GM12878 (cell line): Measurements from ENCODE around the gene SERPINB4. TPM values are rescaled to one million over a fixed set of nuclear protein-coding genes. Genes with fewer than 3 reads are reported as not detected.

Source experiments
- ATAC-seq: fragments of 200-7000 bp; cut with Tn5 transposase; 3 replicates; pipeline ENCODE4 v1.9.1; 2020; ENCODE audit warnings: mild to moderate bottlenecking, moderate library complexity
- BruUV-seq: library from RNA; stranded (reverse); fragments of 400-500 nt; replicated peaks from 2 replicates; lab custom pipeline; 2021; lab: Mats Ljungman, UMichigan
- CTCF ChIA-PET: fragments of 300-600 bp; sonication (Branson Sonifier 250); formaldehyde crosslinking; extraction: SDS; loops from one replicate; lab custom pipeline; 2021; ENCODE audit warnings: inconsistent platforms; lab: Yijun Ruan, JAX
- POLR2A ChIA-PET: fragments of 350-600 bp; formaldehyde crosslinking; extraction: SDS; loops from one replicate; lab custom pipeline; 2021; ENCODE audit warnings: inconsistent platforms; lab: Charles Lee
- RAD21 ChIA-PET: fragments of 300-600 bp; sonication (Branson Sonifier 250); formaldehyde crosslinking; loops from one replicate; lab custom pipeline; 2023; ENCODE audit warnings: antibody characterized with exemption; ENCODE audit not compliant: unreplicated experiment; lab: Charles Lee
- SMC1A ChIA-PET: fragments of 300-600 bp; sonication (Branson Sonifier 250); formaldehyde crosslinking; loops from one replicate; lab custom pipeline; 2023; ENCODE audit not compliant: unreplicated experiment, uncharacterized antibody; lab: Charles Lee
- DNase-seq: peaks from one replicate; pipeline ENCODE4 v3.0.0-alpha.2; 2011; ENCODE audit warnings: low read depth, low spot score
- FAIRE-seq: peaks from 3 replicates; lab custom pipeline; 2011; peaks lifted over from hg19 to GRCh38; lab: Jason Lieb, UNC
- H2AFZ ChIP-seq: 2 replicates; pipeline ENCODE4 v1.6.0; 2011; ENCODE audit warnings: low read depth, low read length, control low read depth; ENCODE audit not compliant: control insufficient read depth
- H3K27ac ChIP-seq: 2 replicates; pipeline ENCODE4 v1.5.1; 2011; ENCODE audit warnings: control low read depth; ENCODE audit not compliant: control insufficient read depth, insufficient read depth
- H3K27me3 ChIP-seq, 2 experiments: replicated peaks in 1 of 2; 2 replicates each; pipeline versions ENCODE4 v1.6.0 to v1.6.1; 2011; ENCODE audit warnings: low read length in 1 of 2; ENCODE audit not compliant: control insufficient read depth in 2 of 2, insufficient read depth in 2 of 2
- H3K36me3 ChIP-seq, 2 experiments: 2 replicates each; pipeline ENCODE4 v1.5.1; 2011; ENCODE audit warnings: low read length in 1 of 2; ENCODE audit not compliant: control insufficient read depth in 2 of 2, insufficient read depth in 2 of 2
- H3K4me1 ChIP-seq: 2 replicates; pipeline ENCODE4 v1.6.1; 2011; ENCODE audit warnings: mild to moderate bottlenecking, low read length, moderate library complexity, mixed read lengths; ENCODE audit not compliant: control insufficient read depth, insufficient read depth
- H3K4me2 ChIP-seq: 2 replicates; pipeline ENCODE4 v1.6.0; 2011; ENCODE audit warnings: control low read depth; ENCODE audit not compliant: control insufficient read depth, insufficient read depth
- H3K4me3 ChIP-seq: fragments of 200-600 bp; sonication (generic); 2 replicates; pipeline ENCODE4 v1.5.1; 2016
- H3K79me2 ChIP-seq: 2 replicates; pipeline ENCODE4 v1.6.0; 2011; ENCODE audit warnings: low read length; ENCODE audit not compliant: control insufficient read depth, insufficient read depth
- H3K9ac ChIP-seq: 2 replicates; pipeline ENCODE4 v1.8.0; 2011; ENCODE audit warnings: low read length, control low read depth, mixed read lengths; ENCODE audit not compliant: control insufficient read depth, insufficient read depth
- H3K9me3 ChIP-seq: replicated peaks from 3 replicates; pipeline ENCODE4 v1.5.1; 2011; ENCODE audit warnings: mild to moderate bottlenecking, low read length; ENCODE audit not compliant: control insufficient read depth, insufficient read depth
- H4K20me1 ChIP-seq: 2 replicates; pipeline ENCODE4 v1.6.0; 2011; ENCODE audit not compliant: control insufficient read depth, insufficient read depth
- BCL11A ChIP-seq: IDR thresholded peaks from 2 replicates; pipeline ENCODE4 v1.6.1; 2011; ENCODE audit warnings: low read depth, low read length
- MYC ChIP-seq: IDR thresholded peaks from 2 replicates; pipeline ENCODE4 v1.6.1; 2011; ENCODE audit warnings: mild to moderate bottlenecking, low read length, moderate library complexity, inconsistent platforms; ENCODE audit not compliant: insufficient read depth, insufficient replicate concordance, insufficient read length, severe bottlenecking
- NRF1 ChIP-seq: conservative IDR thresholded peaks from 2 replicates; pipeline ENCODE4 v1.6.1; 2011; ENCODE audit warnings: mild to moderate bottlenecking, low read depth, low read length, improper control_type of control experiment
- PBX3 ChIP-seq: IDR thresholded peaks from 2 replicates; pipeline ENCODE4 v1.6.1; 2011; ENCODE audit warnings: mild to moderate bottlenecking, low read depth, low read length, moderate library complexity; ENCODE audit not compliant: insufficient replicate concordance
- RB1 ChIP-seq: fragments of 450-650 bp; formaldehyde crosslinking; IDR thresholded peaks from 2 replicates; pipeline ENCODE4 v1.6.1; 2017; ENCODE audit warnings: mild to moderate bottlenecking, borderline replicate concordance
- RUNX3 ChIP-seq: IDR thresholded peaks from 2 replicates; pipeline ENCODE4 v1.6.1; 2012; ENCODE audit warnings: low read length, inconsistent platforms
- SMAD1 ChIP-seq: fragments of 450-650 bp; IDR thresholded peaks from 2 replicates; pipeline ENCODE4 v1.6.1; 2018; ENCODE audit warnings: mild to moderate bottlenecking, low read depth; ENCODE audit not compliant: partially characterized antibody
- STAT3 ChIP-seq: IDR thresholded peaks from 2 replicates; pipeline ENCODE4 v1.6.1; 2011; ENCODE audit warnings: low read depth, low read length, improper control_type of control experiment
- TCF7 ChIP-seq: IDR thresholded peaks from 2 replicates; pipeline ENCODE4 v1.6.1; 2014; ENCODE audit warnings: antibody characterized with exemption, borderline replicate concordance
- WGBS: methylation state at CpG from one replicate; pipeline ENCODE4 v1.1.6; 2016; ENCODE audit warnings: low lambda C conversion rate; ENCODE audit not compliant: insufficient replicate concordance, insufficient coverage; ENCODE audit errors: missing lambda C conversion rate; 5-methylcytosine and 5-hydroxymethylcytosine counted together
- in situ Hi-C: fragments of 300-500 bp; cut with MboI; formaldehyde crosslinking; loops from 9 replicates; pipeline ENCODE4 v1.14.3; 2018; ENCODE audit warnings: mixed read lengths
- intact Hi-C: fragments of 100-400 bp; cut with micrococcal nuclease; formaldehyde crosslinking; loops from one replicate; pipeline ENCODE4 v1.14.2; 2022; ENCODE audit not compliant: unreplicated experiment
- polyA plus RNA-seq, 11 experiments: library from polyadenylated mRNA; depleted of rRNA in 4 of 11; unstranded in 6 of 11; stranded (reverse) in 5 of 11; fragments of >200 nt; fragmentation: Nextera tagmentation in 4 of 11; fragmentation: Illumina TruSeq in 1 of 11; extraction: Ambion mirVana in 4 of 11; extraction: Trizol in 1 of 11; gene quantifications; 1 replicate in 1 of 11; 2 replicates in 10 of 11; pipeline versions ENCODE4 v1.2.1 to v1.2.3, GENCODE V29; 2011 to 2016; ENCODE audit warnings: inconsistent platforms in 2 of 11, missing spikeins in 2 of 11, low read depth in 1 of 11
- total RNA-seq, 4 experiments: library from RNA; depleted of rRNA in 3 of 4; stranded (reverse); fragments of >200 nt in 3 of 4; fragmentation: Illumina TruSeq in 1 of 4; extraction: Trizol in 1 of 4; gene quantifications; 2 replicates each; pipeline versions ENCODE4 v1.2.1 to v1.2.3, GENCODE V29; 2013 to 2021
- TF ChIP-seq, protein P1 (sequence below): IDR thresholded peaks from 2 replicates; pipeline ENCODE4 v1.6.1; 2012; ENCODE audit warnings: mild to moderate bottlenecking, low read depth, low read length

The SERPINB4 gene
- total and polyA plus RNA-seq, 10 of the 15 experiments (the other 5 are each of a cell fraction or from before 2014, with no cell fraction given) = not detected

- TF ChIP-seq, protein P1, sequence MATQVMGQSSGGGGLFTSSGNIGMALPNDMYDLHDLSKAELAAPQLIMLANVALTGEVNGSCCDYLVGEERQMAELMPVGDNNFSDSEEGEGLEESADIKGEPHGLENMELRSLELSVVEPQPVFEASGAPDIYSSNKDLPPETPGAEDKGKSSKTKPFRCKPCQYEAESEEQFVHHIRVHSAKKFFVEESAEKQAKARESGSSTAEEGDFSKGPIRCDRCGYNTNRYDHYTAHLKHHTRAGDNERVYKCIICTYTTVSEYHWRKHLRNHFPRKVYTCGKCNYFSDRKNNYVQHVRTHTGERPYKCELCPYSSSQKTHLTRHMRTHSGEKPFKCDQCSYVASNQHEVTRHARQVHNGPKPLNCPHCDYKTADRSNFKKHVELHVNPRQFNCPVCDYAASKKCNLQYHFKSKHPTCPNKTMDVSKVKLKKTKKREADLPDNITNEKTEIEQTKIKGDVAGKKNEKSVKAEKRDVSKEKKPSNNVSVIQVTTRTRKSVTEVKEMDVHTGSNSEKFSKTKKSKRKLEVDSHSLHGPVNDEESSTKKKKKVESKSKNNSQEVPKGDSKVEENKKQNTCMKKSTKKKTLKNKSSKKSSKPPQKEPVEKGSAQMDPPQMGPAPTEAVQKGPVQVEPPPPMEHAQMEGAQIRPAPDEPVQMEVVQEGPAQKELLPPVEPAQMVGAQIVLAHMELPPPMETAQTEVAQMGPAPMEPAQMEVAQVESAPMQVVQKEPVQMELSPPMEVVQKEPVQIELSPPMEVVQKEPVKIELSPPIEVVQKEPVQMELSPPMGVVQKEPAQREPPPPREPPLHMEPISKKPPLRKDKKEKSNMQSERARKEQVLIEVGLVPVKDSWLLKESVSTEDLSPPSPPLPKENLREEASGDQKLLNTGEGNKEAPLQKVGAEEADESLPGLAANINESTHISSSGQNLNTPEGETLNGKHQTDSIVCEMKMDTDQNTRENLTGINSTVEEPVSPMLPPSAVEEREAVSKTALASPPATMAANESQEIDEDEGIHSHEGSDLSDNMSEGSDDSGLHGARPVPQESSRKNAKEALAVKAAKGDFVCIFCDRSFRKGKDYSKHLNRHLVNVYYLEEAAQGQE = no peak
- TF ChIP-seq RB1 (no peak), RUNX3 (no peak), STAT3 (no peak), TCF7 (no peak), SMAD1 (no peak)
Measured at GRCh38 chr18:63684718-63685117, 40.7 kb upstream of the SERPINB4 start (continued).

DNA sequence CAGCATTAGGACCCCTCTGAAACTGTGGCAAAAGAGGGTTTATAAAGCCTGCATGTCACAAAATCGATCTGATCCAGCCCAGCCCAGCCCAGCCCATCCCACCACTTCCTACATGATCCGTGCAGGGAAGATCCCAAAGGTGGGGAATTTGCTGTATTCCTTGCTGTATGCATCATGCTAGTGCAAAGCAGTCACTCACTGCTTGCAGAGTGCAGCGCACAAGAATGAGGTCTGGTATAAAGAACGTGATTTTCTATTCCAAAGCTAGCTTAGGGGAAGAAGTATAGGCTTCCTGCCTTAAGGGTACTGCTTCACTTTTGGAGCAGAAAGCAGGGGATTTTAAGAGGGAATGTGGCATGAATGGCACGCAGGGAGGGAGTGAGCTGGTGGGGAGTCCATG is 39.8 kb upstream of the SERPINB4 start:
- no peak overlapping the region for H3K27ac ChIP-seq
- H3K79me2 ChIP-seq = no peaks in the 10 kb centered on the region
- no peak overlapping the region for H3K9ac ChIP-seq
- no peak for ATAC-seq
- RAD21 ChIA-PET = no interaction called here
- H3K9me3 ChIP-seq = no peaks in the 10 kb centered on the region
- DNase-seq = no peak
- WGBS = 7% methylated on average over 5 of the region's 5 CpGs
- no TSS peak for BruUV-seq
- no peak overlapping the region for H2AFZ ChIP-seq
- TF ChIP-seq PBX3 (no peak), NRF1 (no peak), MYC (no peak), BCL11A (no peak)
- SMC1A ChIA-PET = no interaction called here
- CTCF ChIA-PET = no interaction called here
- H3K36me3 ChIP-seq = no peaks in the 10 kb centered on the region
- no peaks in the 10 kb centered on the region for H3K4me1 ChIP-seq
- in situ Hi-C loops = no loop called here
- no peak for FAIRE-seq
- no peak overlapping the region for H3K4me2 ChIP-seq
- H3K27me3 ChIP-seq = no peaks in the 10 kb centered on the region
- intact Hi-C loops = loop anchor here (10.0 kb wide), 1 partner anchor 161 kb away; no protein-coding TSS in a partner anchor
- POLR2A ChIA-PET = no interaction called here
- H3K4me3 ChIP-seq = no peak overlapping the region
- H4K20me1 ChIP-seq = no peaks in the 10 kb centered on the region
